Adrenal gland (tissue), 12 donors: Measurements from ENCODE around the gene TNFRSF19. TPM values are rescaled to one million over a fixed set of nuclear protein-coding genes. Genes with fewer than 3 reads are reported as not detected.
"Not testable (repeated sequence)": the region's sequence is repeated elsewhere in the genome, so short reads cannot be mapped to it uniquely, and the experiment has no call there.

Source experiments
- DNase-seq, 7 donors: peaks; one replicate each; pipeline ENCODE4 v3.0.0-alpha.2; 2019 to 2020
- H3K27ac ChIP-seq, 5 donors: fragments of 200-600 bp; sonication (generic) in 4 of 5; 1 replicate in 3 of 5; 2 replicates in 2 of 5; pipeline versions ENCODE4 v1.5.1 to v1.8.0; 2016 to 2020; ENCODE audit warnings: mild to moderate bottlenecking in 1 of 5
- H3K27me3 ChIP-seq: fragments of 200-600 bp; 2 replicates; pipeline ENCODE4 v1.8.0; 2021
- H3K36me3 ChIP-seq, 2 donors: fragments of 200-600 bp; replicated peaks in 1 of 2; 1 replicate in 1 of 2; 2 replicates in 1 of 2; pipeline versions ENCODE4 v1.5.1 to v1.8.0; 2018 to 2022
- H3K4me1 ChIP-seq, 2 donors: fragments of 200-600 bp; replicated peaks in 1 of 2; 1 replicate in 1 of 2; 2 replicates in 1 of 2; pipeline versions ENCODE4 v1.5.1 to v1.8.0; 2018 to 2021
- H3K4me3 ChIP-seq, 4 donors: fragments of 200-600 bp; sonication (generic) in 3 of 4; one replicate each; pipeline ENCODE4 v1.5.1; 2016 to 2018
- H3K9me3 ChIP-seq, 3 donors: fragments of 200-600 bp; sonication (generic) in 1 of 3; replicated peaks in 1 of 3; 1 replicate in 2 of 3; 2 replicates in 1 of 3; pipeline versions ENCODE4 v1.5.1 to v1.8.0; 2016 to 2021
- POLR2A ChIP-seq, 2 donors: fragments of 450-650 bp; IDR thresholded peaks; one replicate each; pipeline ENCODE4 v1.6.1; 2017; ENCODE audit warnings: antibody characterized with exemption in 2 of 2, mild to moderate bottlenecking in 2 of 2, moderate library complexity in 1 of 2
- WGBS, 4 donors: extraction: QIAGEN DNeasy Blood & Tissue Kit in 2 of 4; methylation state at CpG; one replicate each; pipeline versions ENCODE4 v1.1.5 to v1.1.7; 2013 to 2017; 5-methylcytosine and 5-hydroxymethylcytosine counted together
- intact Hi-C, 2 donors: fragments of 100-400 bp; cut with DNase I; formaldehyde crosslinking; loops; one replicate each; pipeline versions ENCODE4 v1.14.1 to v1.15.0; 2022 to 2023
- polyA plus RNA-seq, 3 donors: library from polyadenylated mRNA; stranded (reverse); fragments of 200-250 nt in 2 of 3; fragments of 350-450 nt in 1 of 3; fragmentation: Illumina TruSeq in 1 of 3; extraction: RNeasy Lipid Tissue Mini Kit (QIAGEN cat#74804) in 1 of 3; gene quantifications; one replicate each; pipeline ENCODE4 v1.2.3, GENCODE V29; 2013 to 2014
- total RNA-seq, 9 donors: library from RNA; depleted of rRNA in 4 of 9; stranded (reverse); fragments of >200 nt in 4 of 9; fragments of 120-200 nt in 1 of 9; fragmentation: NEBNext Ultra II Directional in 1 of 9; extraction: Animal tissue kit (Norgen Biotek cat#: 25700) in 1 of 9; gene quantifications; one replicate each; pipeline versions ENCODE4 v1.1.0 to v1.2.4, GENCODE V29; 2013 to 2023
- TF ChIP-seq, protein P1 (sequence below), 6 experiments: fragments of 450-650 bp in 4 of 6; fragments of 200-600 bp in 2 of 6; sonication (generic) in 1 of 6; IDR thresholded peaks; 1 replicate in 5 of 6; 2 replicates in 1 of 6; pipeline versions ENCODE4 v1.5.1 to v1.8.0; 2016 to 2021; ENCODE audit warnings: antibody characterized with exemption in 6 of 6, mild to moderate bottlenecking in 2 of 6, moderate library complexity in 1 of 6
- donor health status: healthy with polysubstance abuse.
- donor health status: Bipolar disorder and iron deficiency.
- donor health status: DM: yes; HTN: yes; CAD: no.
- donor health status: DM: no; HTN: no; CAD: no.
- donor health status: DM: no; HTN: no; CAD: no.
- donor health status: DM: yes; HTN: yes; CAD: no.

Gene TNFRSF19
- total and polyA plus RNA-seq, 12 donors = 0.88 to 6.7 (median 3.3) TPM

DNA sequence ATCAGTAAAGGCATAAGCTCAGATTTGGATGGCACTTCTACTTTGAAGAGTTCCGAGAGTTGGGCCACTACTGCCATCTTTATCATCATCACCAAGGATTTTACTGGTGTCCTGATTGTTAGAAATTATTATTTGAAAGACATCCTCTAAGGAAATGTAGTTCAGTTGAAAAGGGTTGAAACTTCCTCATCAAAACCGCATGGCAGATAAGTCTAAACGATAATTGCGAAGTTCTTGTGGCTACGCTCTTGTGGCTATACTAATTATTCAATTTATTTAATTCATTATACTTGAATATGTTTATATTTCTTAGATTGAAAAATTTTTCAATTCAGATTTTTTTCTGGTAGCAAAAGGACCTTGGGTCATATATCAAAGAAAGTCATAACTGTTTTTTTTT lies 22.4 kb downstream of the TNFRSF19 start:
- 79 to 91% (median 82%) methylated on average over 5 of the region's 5 CpGs for WGBS, 4 donors
- TF ChIP-seq, protein P1, sequence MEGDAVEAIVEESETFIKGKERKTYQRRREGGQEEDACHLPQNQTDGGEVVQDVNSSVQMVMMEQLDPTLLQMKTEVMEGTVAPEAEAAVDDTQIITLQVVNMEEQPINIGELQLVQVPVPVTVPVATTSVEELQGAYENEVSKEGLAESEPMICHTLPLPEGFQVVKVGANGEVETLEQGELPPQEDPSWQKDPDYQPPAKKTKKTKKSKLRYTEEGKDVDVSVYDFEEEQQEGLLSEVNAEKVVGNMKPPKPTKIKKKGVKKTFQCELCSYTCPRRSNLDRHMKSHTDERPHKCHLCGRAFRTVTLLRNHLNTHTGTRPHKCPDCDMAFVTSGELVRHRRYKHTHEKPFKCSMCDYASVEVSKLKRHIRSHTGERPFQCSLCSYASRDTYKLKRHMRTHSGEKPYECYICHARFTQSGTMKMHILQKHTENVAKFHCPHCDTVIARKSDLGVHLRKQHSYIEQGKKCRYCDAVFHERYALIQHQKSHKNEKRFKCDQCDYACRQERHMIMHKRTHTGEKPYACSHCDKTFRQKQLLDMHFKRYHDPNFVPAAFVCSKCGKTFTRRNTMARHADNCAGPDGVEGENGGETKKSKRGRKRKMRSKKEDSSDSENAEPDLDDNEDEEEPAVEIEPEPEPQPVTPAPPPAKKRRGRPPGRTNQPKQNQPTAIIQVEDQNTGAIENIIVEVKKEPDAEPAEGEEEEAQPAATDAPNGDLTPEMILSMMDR (IDR thresholded peaks at IDR 0.05) = no peak
- no peak for TF ChIP-seq POLR2A (IDR thresholded peaks at IDR 0.05)
- H3K4me1 ChIP-seq = no peaks in the 10 kb centered on the region
- no peak for DNase-seq
- no peak overlapping the region for H3K27ac ChIP-seq
- no peak overlapping the region for H3K4me3 ChIP-seq
- intact Hi-C loops = no loop called here
- no peaks in the 10 kb centered on the region for H3K9me3 ChIP-seq
- no peaks in the 10 kb centered on the region for H3K36me3 ChIP-seq
- no peaks in the 10 kb centered on the region for H3K27me3 ChIP-seq

DNA sequence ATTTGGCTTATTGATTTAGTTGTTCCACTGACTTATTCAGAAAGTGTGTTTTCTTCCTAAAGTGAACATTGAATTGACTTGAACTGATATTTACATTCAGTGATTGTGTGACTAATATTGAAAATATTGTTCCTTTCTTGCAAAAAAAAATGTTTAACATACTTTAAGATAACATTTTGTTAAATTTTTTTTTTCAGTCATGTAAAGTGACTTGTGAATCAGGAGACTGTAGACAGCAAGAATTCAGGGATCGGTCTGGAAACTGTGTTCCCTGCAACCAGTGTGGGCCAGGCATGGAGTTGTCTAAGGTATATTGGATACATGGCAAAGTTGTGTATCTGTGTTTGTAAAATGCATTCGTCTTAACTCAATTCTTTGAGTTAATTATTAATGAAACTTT lies 22.9 kb downstream of the TNFRSF19 start:
- TF ChIP-seq POLR2A (IDR thresholded peaks at IDR 0.05) = no peak
- TF ChIP-seq, protein P1 (IDR thresholded peaks at IDR 0.05) = no peak
- Histone ChIP-seq H3K36me3 (no peaks in the 10 kb centered on the region), H3K27me3 (no peaks in the 10 kb centered on the region), H3K9me3 (no peaks in the 10 kb centered on the region), H3K4me3 (no peak overlapping the region), H3K4me1 (no peaks in the 10 kb centered on the region), H3K27ac (no peak overlapping the region)
- DNase-seq = no peak
- 88 to 96% (median 91%) methylated on average over 2 of the region's 2 CpGs for WGBS, 4 donors
- intact Hi-C loops = no loop called here

DNA sequence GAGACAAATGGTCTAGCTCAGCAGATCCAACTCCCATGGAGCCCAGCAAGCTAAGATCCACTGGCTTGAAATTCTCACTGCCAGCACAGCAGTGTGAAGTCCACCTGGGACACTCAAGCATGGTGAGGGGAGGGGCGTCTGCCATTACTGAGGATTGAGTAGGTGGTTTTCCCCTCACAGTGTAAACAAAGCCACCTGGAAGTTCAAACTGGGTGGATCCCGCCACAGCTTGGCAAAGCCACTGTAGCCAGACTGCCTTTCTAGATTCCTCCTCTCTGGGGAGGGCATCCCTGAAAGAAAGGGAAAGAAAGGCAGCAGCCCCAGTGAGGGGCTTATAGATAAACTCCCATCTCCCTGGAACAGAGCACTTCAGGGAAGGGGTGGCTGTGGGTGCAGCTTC lies 24.1 kb downstream of the TNFRSF19 start:
- H3K9me3 ChIP-seq, H3K36me3 ChIP-seq, H3K27me3 ChIP-seq, H3K4me3 ChIP-seq, H3K4me1 ChIP-seq, H3K27ac ChIP-seq, DNase-seq, intact Hi-C loops: not testable (repeated sequence)
- WGBS, 4 donors = 54 to 100% (median 84%) methylated on average over 1 to 2 of the region's 2 CpGs

DNA sequence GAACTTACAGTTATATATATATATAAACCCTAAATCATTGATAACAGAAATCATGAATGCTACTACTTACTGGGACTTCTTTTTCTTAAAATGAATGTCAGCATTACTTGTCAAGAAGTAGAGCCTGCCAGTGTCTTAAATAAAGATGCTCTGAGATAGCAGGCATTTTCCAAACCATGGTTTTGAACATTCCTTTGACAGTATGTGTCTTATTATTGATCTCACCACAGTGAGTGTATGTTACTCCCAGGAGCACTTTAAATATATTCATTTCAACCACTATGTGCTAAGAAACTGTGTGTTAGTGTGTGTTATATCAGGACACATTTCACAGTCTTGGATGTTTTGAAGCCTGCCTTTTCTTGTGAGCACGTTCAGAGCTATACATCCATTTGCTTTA lies 28.2 kb downstream of the TNFRSF19 start:
- Histone ChIP-seq H3K27ac (no peak overlapping the region), H3K27me3 (no peaks in the 10 kb centered on the region), H3K9me3 (no peaks in the 10 kb centered on the region), H3K4me3 (no peak overlapping the region), H3K36me3 (no peaks in the 10 kb centered on the region), H3K4me1 (no peaks in the 10 kb centered on the region)
- no peak for DNase-seq
- TF ChIP-seq, protein P1 (IDR thresholded peaks at IDR 0.05) = no peak
- no peak for TF ChIP-seq POLR2A (IDR thresholded peaks at IDR 0.05)
- 78 to 91% (median 82%) methylated on average over 1 of the region's 1 CpG for WGBS, 4 donors
- intact Hi-C loops = no loop called here

DNA sequence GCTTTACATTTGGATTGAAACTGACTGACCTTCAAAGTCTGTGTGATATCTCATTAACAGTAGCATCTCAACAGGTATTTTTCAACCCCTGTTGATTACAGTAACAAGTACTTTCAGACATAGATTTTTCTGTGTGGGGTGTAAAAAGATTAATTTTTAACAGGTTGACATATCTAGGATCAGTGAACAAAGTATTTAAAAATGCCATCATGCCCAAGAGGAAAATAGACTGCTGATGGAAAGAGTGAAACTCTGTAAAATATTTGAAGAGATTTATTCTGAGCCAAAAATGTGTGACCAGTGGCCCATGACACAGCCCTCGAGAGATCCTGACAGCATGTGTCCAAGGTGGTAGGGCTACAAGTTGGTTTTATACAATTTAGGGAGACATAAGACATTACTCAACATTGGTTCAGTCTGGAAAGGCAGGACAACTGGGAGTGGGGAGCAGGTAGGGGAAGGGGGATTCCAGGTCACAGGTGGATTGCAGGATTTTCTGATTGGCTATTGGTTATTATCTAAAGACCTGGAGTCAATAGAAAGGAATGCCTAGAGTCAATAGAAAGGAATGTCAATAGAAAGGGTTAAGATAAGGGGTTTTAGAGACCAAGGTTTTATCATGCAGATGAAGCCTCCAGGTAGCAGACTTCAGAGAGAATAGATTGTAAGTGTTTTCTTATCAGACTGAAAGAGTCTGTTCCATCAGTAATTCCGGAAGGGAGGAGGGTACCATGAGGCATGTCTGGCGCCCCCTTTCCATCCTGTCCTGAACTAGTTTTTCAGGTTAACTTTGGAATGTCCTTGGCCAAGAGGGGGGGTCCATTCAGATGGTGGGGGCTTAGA lies 29.1 kb downstream of the TNFRSF19 start:
- DNase-seq = no peak
- intact Hi-C loops = no loop called here
- Histone ChIP-seq H3K4me1 (no peaks in the 10 kb centered on the region), H3K27me3 (no peaks in the 10 kb centered on the region), H3K4me3 (no peak overlapping the region), H3K9me3 (no peaks in the 10 kb centered on the region), H3K27ac (no peak overlapping the region), H3K36me3 (no peaks in the 10 kb centered on the region)
- WGBS, 4 donors = 75 to 93% (median 84%) methylated on average over 3 of the region's 3 CpGs
- no peak for TF ChIP-seq POLR2A (IDR thresholded peaks at IDR 0.05)
- TF ChIP-seq, protein P1 (IDR thresholded peaks at IDR 0.05) = no peak
